ENCODE data around the gene LEMD3.
A peak's percentile ranks its signal among the peaks of the same experiment; 100 is the strongest.

Gene LEMD3

DNA sequence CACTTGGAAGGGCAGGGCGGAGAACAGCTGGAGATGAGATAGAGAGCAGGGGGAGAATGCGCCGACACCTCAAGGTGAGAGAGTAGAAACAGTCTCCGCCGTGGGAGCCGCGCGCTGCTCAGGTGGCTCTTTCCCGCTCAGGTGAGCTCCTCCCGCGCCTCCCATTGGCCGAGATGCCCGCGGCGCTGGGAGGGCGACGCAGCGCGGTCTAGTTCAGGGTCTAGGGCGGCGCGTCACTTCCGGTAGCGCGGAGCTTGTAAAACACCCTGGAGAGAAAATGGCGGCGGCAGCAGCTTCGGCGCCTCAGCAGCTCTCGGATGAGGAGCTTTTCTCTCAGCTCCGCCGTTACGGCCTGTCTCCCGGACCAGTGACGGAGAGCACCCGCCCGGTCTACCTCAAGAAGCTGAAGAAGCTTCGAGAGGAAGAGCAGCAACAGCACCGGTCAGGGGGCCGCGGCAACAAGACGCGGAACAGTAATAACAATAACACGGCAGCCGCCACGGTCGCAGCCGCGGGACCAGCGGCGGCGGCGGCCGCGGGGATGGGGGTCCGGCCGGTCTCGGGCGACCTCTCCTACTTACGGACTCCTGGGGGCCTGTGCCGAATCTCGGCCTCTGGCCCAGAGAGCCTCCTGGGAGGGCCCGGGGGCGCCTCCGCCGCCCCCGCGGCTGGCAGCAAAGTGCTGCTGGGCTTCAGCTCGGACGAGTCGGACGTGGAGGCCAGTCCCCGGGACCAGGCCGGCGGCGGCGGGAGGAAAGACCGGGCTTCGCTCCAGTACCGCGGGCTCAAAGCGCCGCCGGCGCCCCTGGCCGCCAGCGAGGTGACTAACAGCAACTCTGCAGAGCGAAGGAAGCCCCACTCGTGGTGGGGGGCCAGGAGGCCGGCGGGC, at the start of gene LEMD3:
Gene LEMD3 (plus strand): TSS at position 264 of the 889 bp plus-strand sequence. CDS start 14 bp downstream, at position 278.
- DNase-seq = peak; percentile 93

DNA sequence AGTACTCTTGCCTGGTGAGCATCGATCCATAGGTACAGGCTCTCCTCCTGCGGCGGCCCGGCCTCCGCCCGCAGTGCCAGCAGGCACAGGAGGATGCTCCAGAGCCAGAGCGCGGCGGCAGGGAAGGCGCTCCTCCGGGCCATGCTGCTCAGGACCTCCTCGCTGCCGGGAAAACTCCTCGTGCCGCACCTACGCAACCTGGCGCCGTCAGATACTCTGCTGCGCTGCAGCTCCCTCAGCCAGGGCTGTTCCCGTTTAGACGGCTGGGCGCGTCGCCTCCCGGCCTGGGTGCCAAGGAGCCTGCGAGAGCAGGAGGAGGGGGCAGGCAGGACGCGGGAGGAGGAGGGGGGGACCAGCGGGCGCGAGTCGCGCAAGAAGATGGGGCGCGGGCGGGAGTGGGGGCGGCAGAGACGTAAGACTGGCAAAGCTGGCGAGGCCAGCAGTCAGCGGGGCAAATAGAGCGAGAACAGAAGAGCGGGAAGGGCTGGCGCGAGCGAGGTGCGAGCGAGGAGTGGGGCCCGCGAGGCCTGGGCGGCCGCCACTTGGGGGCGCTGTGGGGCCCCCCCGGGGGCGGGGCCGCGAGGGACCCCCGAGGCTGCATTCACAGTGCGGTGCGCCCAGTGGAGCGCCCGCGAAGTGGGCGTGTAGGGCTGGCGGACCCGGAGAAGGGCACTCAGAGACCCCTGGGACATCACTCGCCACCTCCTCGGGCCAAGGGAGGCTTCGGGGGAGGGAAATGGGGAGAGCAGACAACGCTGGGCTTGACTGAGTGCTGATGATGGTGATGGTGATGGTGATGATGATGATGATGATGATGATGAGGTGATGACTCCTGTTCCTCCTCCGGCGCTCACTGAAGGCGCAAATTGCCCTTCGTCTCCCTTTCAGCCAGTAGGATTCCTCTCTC, 48.1 kb upstream of the LEMD3 start, which contains the start of gene WIF1:
Gene WIF1 (minus strand): TSS at position 257 of the 907 bp plus-strand sequence. CDS start 114 bp downstream, at position 143.
- DNase-seq = peak; percentile 16

- no peak for DNase-seq
Measured at GRCh38 chr12:65121956-65122469, 47.4 kb upstream of the LEMD3 start.

- DNase-seq = no peak
Measured at GRCh38 chr12:65122703-65123102, 46.7 kb upstream of the LEMD3 start.

DNA sequence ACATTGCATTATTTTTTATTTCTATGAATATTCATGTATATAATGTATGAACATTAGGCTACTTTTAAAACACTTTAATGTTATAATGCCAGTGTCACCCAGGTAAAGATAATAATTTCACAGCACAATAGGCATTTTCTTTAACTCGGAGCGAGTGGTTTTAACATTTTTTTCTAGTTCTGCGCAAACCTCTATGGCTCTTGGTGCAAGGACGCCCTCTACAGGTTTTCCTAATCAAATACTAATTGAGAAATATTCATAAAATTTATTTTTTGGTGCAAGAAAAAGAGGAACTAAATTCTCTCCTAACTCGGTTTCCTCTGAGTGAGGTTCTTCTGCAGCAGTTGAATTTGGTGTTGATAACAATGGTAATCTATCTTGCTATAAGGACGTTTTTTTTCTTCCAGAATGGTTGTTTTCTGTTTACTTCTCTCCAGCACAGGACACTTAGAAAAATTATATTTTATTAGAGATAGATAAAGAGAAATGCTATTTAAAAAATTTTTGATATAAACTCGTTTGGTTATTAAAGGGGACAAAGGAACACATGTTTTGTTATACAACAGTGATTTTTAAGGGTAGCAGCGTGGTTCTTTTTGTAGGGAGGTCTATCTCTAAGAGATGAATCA, 45.8 kb upstream of the LEMD3 start:
- DNase-seq = no peak

DNA sequence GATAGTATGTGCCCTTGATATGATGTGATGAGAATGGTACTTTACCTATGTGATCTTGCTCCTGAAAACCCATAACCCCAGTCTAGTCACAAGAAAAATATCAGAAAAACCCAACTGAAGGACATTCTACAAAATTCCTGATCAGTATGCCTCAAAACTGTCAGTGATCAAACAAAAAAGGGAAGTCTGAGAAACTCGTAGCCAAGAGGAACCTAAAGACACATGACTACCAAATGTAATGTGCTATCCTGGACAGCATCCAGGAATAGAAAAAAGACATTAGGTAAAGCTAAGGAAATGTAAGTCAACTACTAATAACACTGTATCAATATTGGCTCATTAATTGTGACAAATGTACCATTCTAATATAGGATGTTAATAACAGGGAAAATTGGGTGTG, 44.1 kb upstream of the LEMD3 start:
- no peak for DNase-seq

- DNase-seq = no peak
Measured at GRCh38 chr12:65125975-65126374, 43.4 kb upstream of the LEMD3 start.

DNA sequence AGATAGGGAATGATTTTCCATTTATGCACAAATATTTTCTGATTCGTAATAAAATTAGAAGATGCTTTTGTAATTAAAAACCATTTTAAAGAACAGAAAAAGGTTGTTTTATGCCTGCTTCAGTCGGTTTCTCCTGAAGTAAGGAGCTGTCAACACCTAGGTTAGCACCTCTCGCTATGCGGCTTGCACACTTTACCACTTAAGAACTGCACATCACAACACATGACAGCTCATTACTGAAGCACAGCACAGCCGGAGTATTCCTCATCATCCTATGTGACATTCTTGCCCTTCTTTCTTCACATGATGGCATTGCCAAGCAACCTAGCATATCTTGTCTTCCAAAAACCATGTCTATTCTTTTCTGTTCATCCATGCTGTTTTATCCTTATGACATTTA, 42.9 kb upstream of the LEMD3 start:
- no peak for DNase-seq

GRCh38 chr12:65133879-65134278, 35.5 kb upstream of the LEMD3 start:
- no peak for DNase-seq

DNA sequence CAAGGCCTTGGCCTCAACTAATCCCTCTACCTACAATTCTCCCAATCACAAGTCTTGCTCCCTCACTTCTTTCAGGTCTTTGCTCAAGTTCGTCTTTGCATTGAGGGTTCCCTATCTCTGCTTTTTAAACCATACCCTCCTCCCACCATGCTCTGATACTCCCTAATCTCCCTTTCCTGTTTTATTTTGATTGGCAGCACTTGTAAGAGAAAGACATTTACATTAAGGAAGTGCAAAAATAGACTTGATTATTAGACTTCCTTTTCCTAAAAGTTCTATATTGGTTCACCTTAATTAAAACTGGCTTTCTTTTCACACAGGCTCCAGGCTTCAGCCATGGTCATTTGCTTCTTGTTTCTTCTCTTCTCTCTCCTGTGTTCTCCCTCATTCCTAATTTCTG, 30.0 kb upstream of the LEMD3 start:
- no peak for DNase-seq

- no peak for DNase-seq
Measured at GRCh38 chr12:65140738-65141137, 28.6 kb upstream of the LEMD3 start.

DNA sequence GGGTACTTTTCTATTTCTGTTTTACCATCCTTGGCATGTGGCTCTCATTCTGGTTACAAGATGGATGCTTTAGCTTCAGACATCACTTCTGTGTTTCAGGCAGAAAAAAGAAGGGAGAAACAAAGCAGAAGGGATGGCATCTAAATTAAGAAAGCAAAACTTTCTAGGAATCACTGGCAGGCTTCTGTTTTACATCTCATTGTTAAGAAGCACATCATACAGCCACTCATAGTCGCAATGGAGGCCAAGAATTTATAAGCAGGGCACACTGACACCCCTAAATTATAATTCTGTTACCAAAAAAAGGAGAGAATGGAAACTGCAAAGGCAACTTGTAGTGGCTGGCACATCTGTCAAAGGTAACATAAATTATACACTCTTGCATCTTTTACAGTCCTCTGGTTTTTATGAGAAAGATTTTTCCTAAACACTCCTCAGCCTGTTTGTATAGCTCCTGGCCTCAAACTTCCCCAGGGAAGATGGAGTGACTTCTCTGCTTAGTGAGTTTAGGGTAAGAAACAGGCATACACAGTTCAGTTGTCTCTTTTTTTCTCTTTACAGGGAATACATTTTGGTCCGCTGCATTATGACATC, 22.0 kb upstream of the LEMD3 start:
- DNase-seq = no peak

GRCh38 chr12:65152012-65152411, 17.4 kb upstream of the LEMD3 start:
- no peak for DNase-seq

- no peak for DNase-seq
Measured at GRCh38 chr12:65152596-65152995, 16.8 kb upstream of the LEMD3 start.

GRCh38 chr12:65155784-65156183, 13.6 kb upstream of the LEMD3 start:
- peak; percentile 2 for DNase-seq

GRCh38 chr12:65156366-65156841, 13.0 kb upstream of the LEMD3 start:
- peak; percentile 8 for DNase-seq

DNA sequence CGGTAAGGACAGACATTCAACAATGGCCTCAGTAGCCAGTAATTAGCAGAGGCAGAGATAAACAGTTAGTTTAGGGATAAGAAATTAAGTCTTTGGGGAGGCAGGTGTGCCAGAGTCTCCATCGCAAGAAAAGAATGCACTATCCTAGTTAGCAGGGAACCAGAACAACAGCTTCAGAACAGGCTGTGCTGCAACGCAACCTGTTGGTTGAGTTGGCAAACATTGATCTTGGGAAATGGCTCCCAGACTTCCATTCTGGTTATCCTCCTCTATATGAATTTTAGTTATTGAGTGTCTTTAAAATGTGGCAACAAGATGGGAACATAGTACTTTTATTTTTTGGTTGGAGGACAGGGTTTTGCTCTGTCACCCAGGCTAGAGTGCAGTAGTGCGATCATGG, 12.3 kb upstream of the LEMD3 start:
- DNase-seq = no peak

DNA sequence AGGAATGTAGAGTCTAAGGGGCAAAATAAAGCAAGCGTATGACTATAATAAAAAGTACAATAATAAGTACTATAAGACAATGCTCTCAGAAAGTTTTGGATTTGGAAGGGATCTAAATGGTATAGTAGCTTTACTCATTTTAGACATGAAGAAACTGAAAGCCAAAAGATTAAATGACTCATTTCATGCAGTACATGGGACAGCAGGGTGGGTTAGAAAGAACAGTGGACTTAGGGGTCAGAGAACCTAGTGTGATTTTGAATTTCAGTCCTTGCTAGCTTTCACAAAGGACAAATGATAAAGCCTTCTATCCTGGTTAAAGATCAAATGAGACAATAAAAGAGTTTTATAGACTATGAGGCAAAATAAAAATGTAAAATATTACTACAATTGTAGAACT, 6.8 kb upstream of the LEMD3 start:
- DNase-seq = no peak

DNA sequence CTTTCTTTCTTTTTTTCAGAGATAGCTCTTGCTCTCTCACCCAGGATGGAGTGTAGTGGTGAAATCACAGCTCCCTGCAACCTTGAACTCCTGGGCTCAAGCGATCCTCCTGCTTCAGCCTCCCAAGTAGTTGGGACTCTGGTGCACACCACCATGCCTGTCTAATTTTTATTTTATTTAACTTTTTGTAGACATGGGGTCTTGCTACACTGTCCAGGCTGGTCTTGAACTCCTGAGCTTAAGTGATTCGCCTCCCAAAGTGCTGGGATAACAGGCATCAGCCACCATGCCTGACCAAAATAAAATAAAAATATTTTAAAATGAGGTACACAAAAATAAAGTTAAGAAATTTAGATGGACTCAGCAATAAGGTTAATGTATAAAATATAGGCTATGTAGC, 5.1 kb upstream of the LEMD3 start:
- no peak for DNase-seq

DNA sequence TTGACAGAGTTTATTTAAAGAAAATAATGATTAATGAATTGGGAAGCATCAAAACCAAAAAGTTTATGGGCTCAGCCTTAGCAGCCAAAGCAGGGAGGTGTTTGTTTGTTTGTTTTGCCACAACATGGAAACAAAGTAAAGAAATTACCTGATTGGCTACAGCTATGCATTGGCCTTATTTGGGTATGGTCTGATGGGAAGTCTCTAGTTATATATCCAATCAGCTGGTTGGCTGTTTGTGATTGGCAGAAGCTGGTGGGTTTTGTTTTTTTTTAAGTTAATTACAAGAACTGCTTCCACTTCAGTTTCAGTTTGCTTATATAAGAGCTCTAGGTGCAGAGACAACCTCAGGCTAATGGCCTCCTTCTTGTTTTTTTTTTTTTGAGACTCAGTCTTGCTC, 4.6 kb upstream of the LEMD3 start:
- DNase-seq = no peak

DNA sequence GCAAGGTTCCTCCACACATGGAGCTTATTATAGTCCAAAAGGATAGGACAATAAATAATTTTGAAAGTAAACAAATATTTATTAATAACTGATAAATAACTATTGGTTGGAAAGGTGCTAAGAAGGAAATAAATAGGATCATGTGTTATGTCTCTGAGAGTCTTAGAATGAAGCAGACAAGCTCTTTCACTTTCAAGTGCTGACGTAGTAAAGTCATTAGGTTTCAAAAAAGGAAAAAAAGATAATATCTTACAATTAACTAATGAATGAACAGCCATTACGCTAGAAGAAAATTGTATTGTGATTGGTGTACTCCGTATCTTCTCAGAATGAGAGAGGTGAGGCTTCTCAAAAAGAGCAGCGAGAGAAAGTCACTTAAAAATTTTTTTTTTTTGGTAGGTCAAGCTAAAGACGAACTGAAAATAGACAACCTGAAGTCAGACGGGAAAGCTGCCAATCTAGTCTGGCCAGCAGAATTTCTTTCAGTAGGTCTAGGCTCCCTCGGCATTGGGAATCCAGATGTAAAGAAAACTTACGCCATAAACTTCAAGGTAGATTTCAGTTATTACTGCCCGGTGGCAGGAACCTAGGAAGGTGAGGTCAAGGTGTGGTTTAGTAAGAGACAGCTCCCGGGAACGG, 583 bp upstream of the LEMD3 start:
- DNase-seq = no peak

Data from stimulated activated CD4-positive, alpha-beta T cell treated with anti-CD3 and anti-CD28 coated beads, Interleukin-4, amount 100 ng/mL, for 1 hour (primary cell).